Heart left ventricle (tissue), 13 donors: ENCODE measurements around the gene BLOC1S4.

Source experiments
- CTCF ChIP-seq, 12 donors: fragments of 200-600 bp; sonication (generic) in 4 of 12; IDR thresholded peaks; one replicate each; pipeline versions ENCODE4 v1.5.0 to v1.8.0; 2018 to 2022; ENCODE audit warnings: antibody characterized with exemption in 12 of 12, mild to moderate bottlenecking in 5 of 12
- POLR2A ChIP-seq, 2 donors: fragments of 450-650 bp; IDR thresholded peaks; one replicate each; pipeline ENCODE4 v1.6.1; 2017; ENCODE audit warnings: antibody characterized with exemption in 2 of 2, mild to moderate bottlenecking in 2 of 2, moderate library complexity in 2 of 2
- donor health status: ischemic (EF 13 %, LVEDD 7.1; RV severe dilation, severe dysfunction).
- donor health status: DM: no; HTN: yes; CAD: no.
- donor health status: DM: no; HTN: no; CAD: no.
- donor health status: ischemic (EF 25% LVEDD 6.9; RV normal size, moderate dysfunction).
- donor health status: ischemic (EF 25% LVEDD 5.7; RV mildly dilated, moderate dysfunction).
- donor health status: ischemic (EF 35%, LVEDD 5.7; RV mildly dilated, moderate dysfunction).
- donor health status: nonischemic (EF 11% LVEDD 7.7; RV severe dilation, severe dysfunction).
- donor health status: DM: yes; HTN: yes; CAD: no.
- donor health status: PGD.
- donor health status: ischemic (EF 29% LVEDD 5.4; RV normal size, mild dysfunction).
- donor health status: nonischemic (EF 23%, LVEDD 6.1; RV moderate dilation, normal function).

- TF ChIP-seq CTCF (IDR thresholded peaks at IDR 0.05) (no peak), POLR2A (IDR thresholded peaks at IDR 0.05) (no peak)
Measured at GRCh38 chr4:6695660-6696610, 20.0 kb upstream of the BLOC1S4 start.
